ENCODE measurements around the gene COX6B1. TPM values are rescaled to one million over a fixed set of nuclear protein-coding genes. Genes with fewer than 3 reads are reported as not detected.
"Not testable (repeated sequence)": the region's sequence is repeated elsewhere in the genome, so short reads cannot be mapped to it uniquely, and the experiment has no call there.

COX6B1 gene, protein sequence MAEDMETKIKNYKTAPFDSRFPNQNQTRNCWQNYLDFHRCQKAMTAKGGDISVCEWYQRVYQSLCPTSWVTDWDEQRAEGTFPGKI
- 459 TPM for total RNA-seq

DNA sequence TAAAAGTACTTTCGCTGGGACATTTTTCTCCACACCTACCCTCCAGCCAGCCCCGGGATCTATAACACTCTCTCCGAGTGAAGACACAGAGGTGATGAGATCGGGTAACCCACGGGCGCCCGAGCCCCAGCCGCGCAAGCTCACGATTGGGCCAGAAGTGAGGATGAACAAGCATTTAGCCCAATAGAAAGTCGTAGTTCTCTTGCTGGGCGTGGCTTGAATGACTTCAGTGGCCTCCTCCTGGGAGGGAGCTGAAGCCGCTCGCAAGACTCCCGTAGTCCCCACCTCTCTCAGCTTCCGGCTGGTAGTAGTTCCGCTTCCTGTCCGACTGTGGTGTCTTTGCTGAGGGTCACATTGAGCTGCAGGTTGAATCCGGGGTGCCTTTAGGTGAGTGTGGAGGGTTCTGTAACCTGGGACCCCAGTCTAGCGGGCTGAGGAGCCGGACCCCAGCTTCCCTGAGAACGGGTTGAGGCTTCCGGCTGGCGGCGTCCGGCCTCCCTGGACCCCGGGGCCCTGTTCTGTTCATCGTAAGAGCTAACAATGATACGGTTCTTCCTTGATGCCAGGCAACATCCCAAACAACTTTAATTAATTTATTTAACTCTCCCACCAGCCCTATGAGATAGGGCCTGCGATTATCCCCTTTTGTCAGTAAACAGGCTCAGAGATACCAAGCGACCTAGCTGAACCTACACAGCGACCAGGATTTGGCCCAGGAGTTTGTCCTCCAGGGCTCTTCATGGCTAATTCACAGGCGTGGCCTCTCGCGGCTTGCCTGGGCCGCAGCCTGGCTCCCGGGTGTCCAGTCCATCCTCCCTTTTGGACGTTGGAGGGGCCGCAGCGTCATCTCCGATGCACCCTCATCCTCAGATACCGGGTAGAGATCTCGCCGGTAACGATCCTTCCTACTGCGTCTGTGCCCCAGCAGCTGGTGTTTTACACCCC lies at the start of gene COX6B1:
Gene COX6B1, plus strand, starts transcription at position 307 of the 945 bp plus-strand sequence. CDS start 2,921 bp downstream, outside the sequence.
- DNase-seq (ENCODE audit: low spot score), result peak; percentile 96

DNA sequence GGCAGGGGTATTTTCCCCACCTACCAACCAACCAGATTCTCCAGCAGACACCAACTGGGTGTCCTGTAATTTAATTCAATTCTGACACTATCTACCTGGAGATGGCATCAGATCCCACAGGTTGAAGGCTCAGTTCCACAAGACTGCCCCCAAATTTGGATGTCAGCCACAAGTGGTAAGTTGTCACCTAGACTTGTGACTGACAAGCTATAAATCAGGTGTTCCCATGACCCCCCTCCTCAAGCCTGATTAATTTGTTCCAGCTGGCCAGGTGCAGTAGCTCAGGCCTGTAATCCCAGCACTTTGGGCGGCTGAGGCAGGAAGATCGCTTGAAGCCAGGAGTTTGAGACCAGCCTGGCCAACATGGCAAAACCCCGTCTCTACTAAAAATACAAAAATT lies 46.2 kb upstream of the COX6B1 start:
- DNase-seq (ENCODE audit: low spot score), result no peak

DNA sequence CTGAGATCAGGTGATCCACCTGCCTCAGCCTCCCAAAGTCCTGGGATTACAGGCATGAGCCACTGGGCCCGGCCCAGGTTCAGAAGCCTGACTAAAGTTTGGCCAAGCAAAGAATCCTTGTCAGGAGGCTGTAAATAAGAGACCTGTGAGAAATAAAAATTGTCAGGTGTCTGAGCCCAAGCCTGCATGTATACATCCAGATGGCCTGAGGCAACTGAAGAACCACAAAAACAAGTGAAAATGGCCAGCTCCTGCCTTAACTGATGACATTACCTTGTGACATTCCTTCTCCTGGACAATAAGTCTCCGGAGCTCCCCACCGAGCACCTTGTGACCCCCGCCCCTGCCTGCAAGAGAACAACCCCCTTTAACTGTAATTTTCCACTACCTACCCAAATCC lies 43.7 kb upstream of the COX6B1 start:
- not testable (repeated sequence) for DNase-seq (ENCODE audit: low spot score)

DNA sequence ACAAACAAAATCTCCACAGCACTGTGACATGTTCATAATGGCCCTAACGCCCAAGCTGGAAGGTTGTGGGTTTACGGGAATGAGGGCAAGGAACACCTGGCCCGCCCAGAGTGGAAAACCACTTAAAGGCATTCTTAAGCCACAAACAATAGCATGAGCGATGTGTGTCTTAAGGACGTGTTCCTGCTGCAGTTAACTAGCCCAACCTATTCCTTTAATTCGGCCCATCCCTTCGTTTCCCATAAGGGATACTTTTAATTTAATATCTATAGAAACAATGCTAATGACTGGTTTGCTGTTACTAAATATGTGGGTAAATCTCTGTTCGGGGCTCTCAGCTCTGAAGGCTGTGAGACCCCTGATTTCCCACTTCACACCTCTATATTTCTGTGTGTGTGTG lies 41.0 kb upstream of the COX6B1 start:
- not testable (repeated sequence) for DNase-seq (ENCODE audit: low spot score)

DNA sequence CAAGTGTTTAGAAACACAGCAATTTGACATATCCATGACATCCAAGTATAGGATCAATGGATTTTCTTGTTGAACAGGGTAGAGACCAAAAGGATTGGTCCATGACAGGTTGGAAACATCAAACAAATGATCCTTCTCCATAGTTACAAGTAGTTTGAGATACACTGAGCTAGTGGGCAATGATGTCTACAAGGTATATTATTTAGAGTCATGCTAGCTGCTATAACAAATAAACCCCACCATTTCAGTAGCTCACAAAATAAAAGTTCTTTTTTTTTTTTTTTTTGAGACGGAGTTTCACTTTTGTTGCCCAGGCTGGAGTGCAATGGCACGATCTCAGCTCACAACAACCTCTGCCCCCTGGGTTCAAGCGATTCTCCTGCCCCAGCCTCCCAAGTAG lies 40.5 kb upstream of the COX6B1 start:
- no peak for DNase-seq (ENCODE audit: low spot score)

DNA sequence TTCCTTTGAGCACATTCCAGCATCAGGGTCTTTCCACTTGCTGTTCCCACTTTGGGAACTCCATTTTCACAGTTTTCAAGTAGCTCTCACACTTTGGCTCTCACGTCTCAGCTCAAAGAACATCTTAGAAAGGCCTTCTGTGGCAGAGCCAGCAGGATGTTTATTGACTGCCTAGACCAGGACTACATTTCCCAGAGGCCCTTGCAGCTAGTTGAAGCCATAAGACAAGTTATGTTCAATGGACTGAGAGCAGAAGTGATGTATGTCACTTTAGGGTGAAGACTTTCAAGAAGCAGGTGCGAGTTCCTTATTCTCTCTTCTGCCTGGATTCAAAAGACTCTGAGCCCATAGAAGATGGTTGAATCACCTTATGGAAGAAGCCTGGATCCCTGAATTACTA lies 39.9 kb upstream of the COX6B1 start:
- DNase-seq (ENCODE audit: low spot score), result no peak

DNA sequence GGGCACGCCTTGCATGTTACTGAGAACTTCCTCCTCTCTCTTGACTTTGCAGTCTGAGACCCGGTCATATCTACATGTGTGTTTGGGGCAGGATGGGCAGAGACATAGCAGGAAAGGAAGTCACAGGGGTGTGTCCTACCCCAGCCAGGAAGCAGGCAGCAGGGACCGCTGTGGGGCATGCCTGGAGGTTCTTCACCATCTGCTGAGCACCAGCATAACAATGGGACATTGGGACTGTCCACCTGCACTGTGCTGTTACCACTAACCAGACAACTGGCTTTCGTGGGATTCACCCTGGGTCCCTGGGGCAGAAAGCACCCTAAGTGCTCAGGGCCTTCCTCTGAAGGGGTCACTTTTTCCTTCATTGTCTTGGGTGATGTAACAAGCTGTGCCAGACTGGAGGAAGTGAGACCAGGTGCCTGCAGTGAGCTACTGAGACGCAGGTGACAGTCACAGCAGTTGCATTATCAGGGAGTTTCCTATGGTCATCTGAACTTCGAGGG lies 38.2 kb upstream of the COX6B1 start:
- DNase-seq (ENCODE audit: low spot score), result no peak

DNA sequence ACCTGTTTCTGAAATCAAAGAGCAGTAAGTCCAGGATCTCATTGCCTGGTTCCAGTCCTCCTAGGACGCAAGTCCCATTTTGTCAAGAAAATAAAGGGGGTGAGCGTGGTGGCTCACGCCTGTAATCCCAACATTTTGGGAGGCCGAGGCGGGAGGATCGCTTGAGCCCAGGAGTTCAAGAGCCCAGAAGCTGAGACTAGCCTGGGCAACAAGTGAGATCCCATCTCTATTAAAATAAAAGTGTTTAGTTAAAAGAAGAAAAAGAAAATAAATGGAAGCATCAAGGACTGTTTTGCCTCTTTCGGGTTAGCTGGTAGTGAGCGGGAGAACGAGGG lies 35.9 kb upstream of the COX6B1 start:
- DNase-seq (ENCODE audit: low spot score), result no peak

DNA sequence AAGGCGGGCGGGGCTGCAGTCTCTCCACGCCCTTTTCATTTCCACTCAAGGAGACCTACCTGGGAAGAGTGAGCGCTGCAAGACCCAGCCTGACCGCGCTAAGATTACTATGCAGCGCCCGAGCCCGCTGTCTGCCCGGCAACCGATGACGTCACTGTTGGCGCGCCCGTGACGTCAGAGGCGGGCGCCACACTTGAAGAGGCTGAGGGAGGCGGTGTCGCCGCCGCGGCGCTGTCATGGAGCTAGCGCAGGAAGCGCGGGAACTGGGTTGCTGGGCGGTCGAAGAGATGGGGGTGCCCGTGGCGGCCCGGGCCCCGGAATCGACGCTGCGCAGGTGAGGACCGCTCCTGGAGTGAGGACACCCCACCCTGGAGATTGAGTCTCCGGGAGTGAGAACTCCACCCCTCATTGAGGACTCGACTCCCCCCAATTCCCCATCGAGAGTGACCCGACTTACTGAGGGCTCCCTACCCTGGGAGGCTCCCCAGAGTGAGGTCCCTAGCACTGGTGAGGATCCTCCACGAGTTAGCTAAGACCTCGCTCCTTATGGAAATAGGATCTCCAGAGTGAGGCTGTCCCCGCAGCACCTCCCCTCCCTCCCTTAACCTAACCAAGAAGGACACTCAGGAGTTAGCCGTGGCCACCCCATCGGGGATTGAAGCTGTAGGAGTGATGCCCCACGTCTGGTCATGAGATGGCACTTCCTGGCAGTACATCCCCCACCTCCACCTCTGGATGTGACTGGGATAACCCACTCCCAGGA lies 35.4 kb upstream of the COX6B1 start, which contains the start of gene HAUS5:
Gene HAUS5, plus strand, starts transcription at position 177 of the 763 bp plus-strand sequence. Its CDS starts 60 bp downstream, at position 237.
- DNase-seq (ENCODE audit: low spot score), result peak; percentile 96

DNA sequence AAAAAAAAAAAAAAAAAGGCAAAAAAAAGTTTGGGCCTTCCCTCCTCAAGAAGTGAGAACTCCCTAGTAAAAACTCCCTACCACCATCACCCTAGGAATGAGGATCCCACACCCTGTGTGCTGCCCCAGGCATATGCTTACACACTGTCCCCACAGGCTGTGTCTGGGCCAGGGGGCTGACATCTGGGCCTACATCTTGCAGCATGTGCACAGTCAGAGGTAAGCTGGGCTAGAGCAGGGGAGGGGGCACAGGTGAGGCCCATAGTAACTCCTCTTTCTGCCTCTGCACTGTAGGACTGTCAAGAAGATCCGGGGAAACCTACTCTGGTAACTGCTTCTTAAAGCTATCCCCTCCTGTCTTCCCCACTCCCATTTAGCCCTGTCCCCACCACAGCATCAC lies 34.5 kb upstream of the COX6B1 start:
- no peak for DNase-seq (ENCODE audit: low spot score)

DNA sequence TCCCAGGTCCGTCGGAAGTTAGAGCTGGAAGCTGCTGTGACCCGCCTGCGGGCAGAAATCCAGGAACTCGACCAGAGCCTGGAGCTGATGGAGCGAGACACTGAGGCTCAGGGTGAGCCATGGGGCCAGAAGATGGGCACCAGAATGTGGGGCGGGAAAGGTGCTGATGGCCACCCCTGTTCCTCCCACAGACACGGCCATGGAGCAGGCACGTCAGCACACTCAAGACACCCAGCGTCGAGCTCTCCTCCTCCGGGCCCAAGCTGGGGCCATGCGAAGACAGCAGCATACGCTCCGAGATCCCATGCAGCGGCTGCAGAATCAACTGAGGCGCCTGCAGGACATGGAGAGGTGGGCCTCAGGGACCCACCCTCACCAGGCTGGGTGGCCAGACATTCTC lies 33.1 kb upstream of the COX6B1 start:
- no peak for DNase-seq (ENCODE audit: low spot score)

DNA sequence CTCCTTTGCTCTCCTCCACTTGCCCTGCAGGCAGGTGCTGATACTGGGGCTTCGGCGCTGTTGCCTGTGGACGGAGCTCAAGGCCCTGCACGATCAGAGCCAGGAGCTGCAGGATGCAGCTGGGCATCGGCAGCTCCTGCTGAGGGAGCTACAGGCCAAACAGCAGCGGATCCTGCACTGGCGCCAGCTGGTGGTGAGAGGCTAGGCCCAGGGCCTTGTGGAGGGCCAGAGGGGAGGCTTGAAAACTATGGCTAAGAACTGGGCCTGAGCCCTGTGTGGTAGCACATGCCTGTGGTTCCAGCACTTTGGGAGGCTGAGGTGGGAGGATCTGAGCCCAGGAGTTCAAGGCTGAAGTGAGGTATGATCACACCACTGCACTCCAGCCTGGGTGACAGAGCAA lies 29.3 kb upstream of the COX6B1 start:
- no peak for DNase-seq (ENCODE audit: low spot score)

DNA sequence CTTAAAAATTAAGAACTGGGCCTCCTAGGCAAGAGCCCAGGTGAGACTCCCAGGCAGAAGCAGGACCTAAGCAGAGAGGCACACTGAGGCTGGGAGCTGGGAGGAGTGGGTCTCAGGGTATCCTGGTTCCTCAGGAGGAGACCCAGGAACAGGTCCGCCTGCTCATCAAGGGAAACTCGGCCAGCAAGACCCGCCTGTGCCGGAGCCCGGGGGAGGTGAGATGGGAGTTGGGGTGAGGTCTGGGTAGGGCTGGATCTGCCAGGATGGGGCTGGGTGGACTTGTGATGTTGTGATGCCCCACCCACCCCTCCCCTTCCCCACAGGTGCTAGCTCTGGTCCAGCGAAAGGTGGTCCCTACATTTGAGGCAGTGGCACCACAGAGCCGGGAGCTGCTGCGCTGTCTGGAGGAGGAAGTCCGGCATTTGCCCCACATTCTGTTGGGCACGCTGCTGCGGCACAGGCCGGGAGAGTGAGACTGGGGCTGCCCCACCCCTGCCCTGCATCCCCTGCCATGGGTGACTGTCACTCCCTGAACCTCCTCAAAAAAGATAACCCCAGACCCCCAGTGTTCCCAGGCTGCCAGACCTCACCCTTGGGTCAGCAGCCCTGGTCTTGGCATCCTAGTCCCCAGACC lies 28.7 kb upstream of the COX6B1 start:
- no peak for DNase-seq (ENCODE audit: low spot score)

DNA sequence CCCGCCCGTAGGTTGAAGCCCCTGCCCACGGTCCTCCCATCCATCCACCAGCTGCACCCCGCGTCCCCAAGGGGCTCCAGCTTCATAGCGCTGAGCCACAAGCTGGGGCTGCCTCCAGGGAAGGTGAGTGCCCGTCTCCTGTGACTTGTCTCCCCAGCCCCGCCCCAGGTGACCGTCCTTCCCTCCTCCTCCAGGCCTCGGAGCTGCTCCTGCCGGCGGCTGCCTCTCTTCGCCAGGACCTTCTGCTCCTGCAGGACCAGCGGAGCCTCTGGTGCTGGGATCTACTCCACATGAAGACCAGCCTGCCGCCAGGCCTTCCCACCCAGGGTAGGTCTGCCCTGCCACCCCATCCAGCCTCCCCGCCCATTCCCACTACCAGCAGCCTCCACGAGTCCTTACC lies 28.1 kb upstream of the COX6B1 start:
- DNase-seq (ENCODE audit: low spot score), result no peak

DNA sequence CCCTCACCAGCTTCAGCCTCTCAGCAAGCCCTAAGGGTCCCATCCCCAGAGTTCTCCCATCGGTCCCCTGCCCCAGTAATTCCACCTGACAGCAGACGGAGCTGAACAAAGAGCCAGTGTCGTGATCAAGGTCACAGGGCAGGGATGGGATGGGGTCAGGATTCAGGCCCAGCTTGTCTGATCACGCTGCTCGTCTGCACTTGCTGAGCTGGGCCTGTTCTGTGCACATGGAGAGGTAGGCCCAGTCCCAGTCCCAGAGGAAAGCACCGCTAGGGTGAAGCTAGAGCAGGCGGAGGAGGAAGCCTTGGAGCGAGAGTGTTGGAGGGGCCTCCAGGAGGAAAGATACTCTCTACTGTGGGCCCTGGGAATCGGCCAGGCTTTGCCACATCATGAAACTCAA lies 26.4 kb upstream of the COX6B1 start:
- no peak for DNase-seq (ENCODE audit: low spot score)

DNA sequence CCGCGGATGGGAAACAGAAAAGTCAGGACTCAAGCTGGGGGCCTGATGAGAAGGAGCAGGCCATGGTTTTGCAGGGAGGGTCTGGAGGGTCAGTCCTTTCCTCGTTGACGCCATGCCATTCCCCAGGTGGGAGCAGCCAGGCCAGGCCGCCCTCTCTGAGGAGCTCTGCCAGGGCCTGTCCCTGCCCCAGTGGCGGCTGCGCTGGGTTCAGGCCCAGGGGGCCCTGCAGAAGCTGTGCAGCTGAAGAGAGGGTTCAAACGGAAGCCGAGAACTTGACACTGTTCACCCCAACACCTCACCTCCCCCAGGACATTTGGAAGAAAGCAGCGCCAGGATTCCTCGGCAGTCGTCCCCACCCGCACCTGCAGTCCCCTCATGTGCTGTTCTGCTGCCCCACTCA lies 25.4 kb upstream of the COX6B1 start:
- no peak for DNase-seq (ENCODE audit: low spot score)

DNA sequence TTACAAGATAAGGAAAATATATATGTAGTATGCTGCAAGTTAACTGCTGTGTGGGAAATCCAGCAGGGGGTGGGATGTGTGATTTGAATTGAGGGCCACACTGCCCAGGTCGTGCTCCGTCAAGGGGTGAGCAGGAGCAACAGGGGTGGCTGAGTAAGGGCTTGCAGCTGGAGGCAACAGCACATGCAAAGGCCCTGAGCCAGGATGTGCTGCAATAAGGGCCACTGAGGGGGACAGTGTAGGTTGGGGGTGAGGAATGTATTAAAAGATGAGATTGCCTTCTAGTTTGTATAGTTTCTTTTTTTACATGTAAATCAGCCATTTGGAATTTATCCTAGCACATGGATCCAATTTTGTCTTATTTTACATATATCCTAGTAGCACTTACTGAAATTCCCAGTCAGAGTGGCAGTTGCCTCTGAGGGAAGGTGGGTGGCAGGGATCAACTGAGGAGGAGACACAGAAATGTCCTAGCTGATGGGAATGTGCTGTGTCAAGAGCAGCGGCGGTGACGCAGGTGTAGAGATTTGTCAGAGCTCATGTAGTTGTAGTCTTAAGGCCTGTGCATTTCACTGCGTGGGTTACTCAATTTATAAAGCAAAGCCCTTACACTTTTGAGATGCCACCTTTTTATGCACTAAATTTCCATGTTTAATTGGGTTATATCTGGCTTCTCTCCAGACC lies 24.7 kb upstream of the COX6B1 start:
- DNase-seq (ENCODE audit: low spot score), result no peak

DNA sequence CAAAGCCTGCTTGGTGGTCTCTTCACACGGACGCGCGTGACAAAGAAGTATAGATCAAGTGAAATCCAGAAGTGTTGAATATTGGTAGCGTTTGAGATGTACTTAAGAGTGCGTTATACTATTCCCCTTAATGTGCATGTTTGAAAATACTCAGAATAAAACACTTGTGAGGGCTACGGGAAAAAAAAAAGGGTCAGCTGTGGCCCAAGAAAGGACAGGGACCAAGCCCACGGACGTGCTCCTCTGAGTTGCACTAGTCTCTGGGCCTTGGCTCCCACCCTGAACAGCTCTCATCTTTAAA lies 19.9 kb upstream of the COX6B1 start:
- DNase-seq (ENCODE audit: low spot score), result no peak

DNA sequence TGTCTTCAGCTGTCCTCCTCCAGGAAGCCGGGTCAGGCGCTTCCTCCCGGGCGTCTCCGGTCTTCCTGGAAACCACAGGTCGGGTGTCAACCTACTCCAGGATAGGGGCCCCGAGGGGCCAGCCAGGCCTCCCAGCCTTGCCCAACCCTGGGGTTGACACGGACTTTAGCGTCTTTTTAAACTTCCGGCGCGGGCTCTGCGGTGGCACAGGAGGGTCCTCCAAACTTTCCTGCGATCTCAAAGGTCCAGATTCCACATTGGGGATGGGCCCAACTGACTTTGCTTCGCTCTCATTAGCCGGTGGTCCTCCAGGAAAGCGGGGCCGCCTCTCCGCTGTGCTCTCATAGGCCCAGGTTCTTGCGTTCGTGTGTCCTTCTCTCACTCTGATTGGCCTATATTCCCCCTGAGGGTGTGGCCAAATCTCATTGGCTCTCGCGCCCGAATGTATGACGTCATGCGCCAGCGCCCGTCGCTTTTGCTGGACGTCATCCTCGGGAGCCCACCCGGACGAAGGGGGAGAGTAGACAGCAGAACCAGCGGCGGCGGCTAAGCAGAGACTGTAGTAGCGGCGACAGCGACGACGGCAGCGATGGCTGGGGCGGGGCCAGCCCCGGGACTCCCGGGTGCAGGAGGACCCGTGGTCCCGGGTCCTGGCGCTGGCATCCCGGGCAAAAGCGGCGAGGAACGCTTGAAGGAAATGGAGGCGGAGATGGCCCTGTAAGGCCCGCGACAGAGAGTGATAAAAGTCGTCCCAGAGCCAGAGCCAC lies 19.4 kb upstream of the COX6B1 start, which contains the start of gene RBM42:
Gene RBM42, plus strand, starts transcription at position 472 of the 767 bp plus-strand sequence. Its CDS starts 118 bp downstream, at position 590.
- peak; percentile 97 for DNase-seq (ENCODE audit: low spot score)

DNA sequence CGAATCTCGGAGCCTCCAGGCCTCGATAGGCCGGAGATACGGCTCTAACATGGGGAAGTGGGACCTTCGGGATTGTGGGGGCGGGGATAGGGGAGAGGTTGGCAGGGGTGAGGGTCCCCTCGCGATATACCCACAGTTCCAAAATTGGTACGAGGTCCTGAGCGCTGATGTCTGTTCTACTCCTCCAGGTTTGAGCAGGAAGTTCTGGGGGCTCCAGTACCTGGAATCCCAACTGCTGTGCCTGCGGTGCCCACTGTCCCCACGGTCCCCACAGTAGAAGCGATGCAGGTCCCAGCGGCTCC lies 18.8 kb upstream of the COX6B1 start:
- DNase-seq (ENCODE audit: low spot score), result no peak
